IMR-90 (cell line): ENCODE data around the gene SEC61B.

Experiments
- CEBPB ChIP-seq: IDR thresholded peaks from 2 replicates; pipeline ENCODE4 v1.6.1; 2012; ENCODE audit warnings: low read depth, low read length, improper control_type of control experiment
- MAFK ChIP-seq: IDR thresholded peaks from 2 replicates; pipeline ENCODE4 v1.6.1; 2012; ENCODE audit warnings: low read depth, low read length, improper control_type of control experiment
- MAZ ChIP-seq: IDR thresholded peaks from 2 replicates; pipeline ENCODE4 v1.6.1; 2012; ENCODE audit warnings: low read depth, mild to moderate bottlenecking, low read length, improper control_type of control experiment, moderate library complexity, borderline replicate concordance
- MXI1 ChIP-seq: IDR thresholded peaks from 2 replicates; pipeline ENCODE4 v1.6.1; 2012; ENCODE audit warnings: low read depth, mild to moderate bottlenecking, low read length, moderate library complexity, borderline replicate concordance
- POLR2A ChIP-seq: IDR thresholded peaks from 2 replicates; pipeline ENCODE4 v1.6.1; 2012; ENCODE audit warnings: mild to moderate bottlenecking, low read depth, low read length
- RAD21 ChIP-seq: IDR thresholded peaks from 2 replicates; pipeline ENCODE4 v1.6.1; 2012; ENCODE audit warnings: low read length, improper control_type of control experiment
- RFX5 ChIP-seq: IDR thresholded peaks from 2 replicates; pipeline ENCODE4 v1.8.0; 2012; ENCODE audit warnings: low read depth, mild to moderate bottlenecking, low read length, moderate library complexity
- TF ChIP-seq, protein P1 (sequence below): conservative IDR thresholded peaks from 2 replicates; pipeline ENCODE4 v1.5.1; 2012; ENCODE audit warnings: mild to moderate bottlenecking, low read depth, low read length, improper control_type of control experiment
- TF ChIP-seq, protein P2 (sequence below): fragments of 150-350 bp; IDR thresholded peaks from 2 replicates; pipeline ENCODE4 v1.6.1; 2017; ENCODE audit warnings: mild to moderate bottlenecking, antibody characterized with exemption, low read length, low read depth

DNA sequence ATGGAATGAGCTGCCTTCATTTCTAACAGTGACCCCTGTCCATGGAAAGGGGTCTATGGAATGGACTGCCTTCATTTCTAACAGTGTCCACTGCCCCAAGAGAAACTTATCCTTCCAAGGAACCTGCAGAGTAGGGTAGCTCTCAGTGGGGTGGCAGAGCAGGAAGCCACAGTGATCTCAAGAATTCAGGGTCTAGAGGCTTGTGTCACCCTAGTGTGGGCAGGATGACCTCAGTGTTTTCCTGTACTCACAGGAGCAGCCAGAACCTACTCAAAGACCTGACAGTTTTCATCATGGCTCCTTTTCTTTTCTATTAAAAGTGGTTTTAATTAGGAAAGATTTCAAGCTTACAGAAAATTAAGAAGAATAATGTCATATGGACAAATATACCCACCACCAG, 27.5 kb downstream of the SEC61B start:
- TF ChIP-seq RFX5, result no peak
- TF ChIP-seq, protein P1, sequence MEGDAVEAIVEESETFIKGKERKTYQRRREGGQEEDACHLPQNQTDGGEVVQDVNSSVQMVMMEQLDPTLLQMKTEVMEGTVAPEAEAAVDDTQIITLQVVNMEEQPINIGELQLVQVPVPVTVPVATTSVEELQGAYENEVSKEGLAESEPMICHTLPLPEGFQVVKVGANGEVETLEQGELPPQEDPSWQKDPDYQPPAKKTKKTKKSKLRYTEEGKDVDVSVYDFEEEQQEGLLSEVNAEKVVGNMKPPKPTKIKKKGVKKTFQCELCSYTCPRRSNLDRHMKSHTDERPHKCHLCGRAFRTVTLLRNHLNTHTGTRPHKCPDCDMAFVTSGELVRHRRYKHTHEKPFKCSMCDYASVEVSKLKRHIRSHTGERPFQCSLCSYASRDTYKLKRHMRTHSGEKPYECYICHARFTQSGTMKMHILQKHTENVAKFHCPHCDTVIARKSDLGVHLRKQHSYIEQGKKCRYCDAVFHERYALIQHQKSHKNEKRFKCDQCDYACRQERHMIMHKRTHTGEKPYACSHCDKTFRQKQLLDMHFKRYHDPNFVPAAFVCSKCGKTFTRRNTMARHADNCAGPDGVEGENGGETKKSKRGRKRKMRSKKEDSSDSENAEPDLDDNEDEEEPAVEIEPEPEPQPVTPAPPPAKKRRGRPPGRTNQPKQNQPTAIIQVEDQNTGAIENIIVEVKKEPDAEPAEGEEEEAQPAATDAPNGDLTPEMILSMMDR, result no peak
- TF ChIP-seq POLR2A, result no peak
- TF ChIP-seq RAD21, result no peak
- TF ChIP-seq CEBPB, result no peak
- TF ChIP-seq, protein P2, sequence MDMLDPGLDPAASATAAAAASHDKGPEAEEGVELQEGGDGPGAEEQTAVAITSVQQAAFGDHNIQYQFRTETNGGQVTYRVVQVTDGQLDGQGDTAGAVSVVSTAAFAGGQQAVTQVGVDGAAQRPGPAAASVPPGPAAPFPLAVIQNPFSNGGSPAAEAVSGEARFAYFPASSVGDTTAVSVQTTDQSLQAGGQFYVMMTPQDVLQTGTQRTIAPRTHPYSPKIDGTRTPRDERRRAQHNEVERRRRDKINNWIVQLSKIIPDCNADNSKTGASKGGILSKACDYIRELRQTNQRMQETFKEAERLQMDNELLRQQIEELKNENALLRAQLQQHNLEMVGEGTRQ, result no peak
- no peak for TF ChIP-seq MAFK
- TF ChIP-seq MXI1, result no peak
- no peak for TF ChIP-seq MAZ
